ENCODE results near the gene CD19.

DNA sequence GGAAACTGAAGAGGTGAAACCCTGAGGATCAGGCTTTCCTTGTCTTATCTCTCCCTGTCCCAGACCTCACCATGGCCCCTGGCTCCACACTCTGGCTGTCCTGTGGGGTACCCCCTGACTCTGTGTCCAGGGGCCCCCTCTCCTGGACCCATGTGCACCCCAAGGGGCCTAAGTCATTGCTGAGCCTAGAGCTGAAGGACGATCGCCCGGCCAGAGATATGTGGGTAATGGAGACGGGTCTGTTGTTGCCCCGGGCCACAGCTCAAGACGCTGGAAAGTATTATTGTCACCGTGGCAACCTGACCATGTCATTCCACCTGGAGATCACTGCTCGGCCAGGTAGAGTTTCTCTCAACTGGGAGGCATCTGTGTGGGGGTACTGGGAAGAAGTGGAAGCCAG is 1.4 kb downstream of the CD19 start:
- no peak for TF ChIP-seq POLR2AphosphoS5 (IDR thresholded peaks at IDR 0.05)
- no peak for TF ChIP-seq CTCF (IDR thresholded peaks at IDR 0.05)
- no peak for TF ChIP-seq EP300 (IDR thresholded peaks at IDR 0.05)

Measured in sigmoid colon (tissue), 4 donors.